A673 (cell line): ENCODE results near the gene SOX6.

Experiments
- EZH2 ChIP-seq: fragments of 200-600 bp; sonication (generic); IDR thresholded peaks from 2 replicates; pipeline ENCODE4 v1.6.1; 2017; ENCODE audit warnings: borderline replicate concordance, low read depth, mild to moderate bottlenecking, mixed read lengths, antibody characterized with exemption, low read length; ENCODE audit not compliant: poor library complexity, severe bottlenecking
- TF ChIP-seq, protein P1 (sequence below): fragments of 300-800, 200-600 bp; sonication (generic); conservative IDR thresholded peaks from 2 replicates; pipeline ENCODE4 v1.5.1; 2017; ENCODE audit warnings: low read depth, mild to moderate bottlenecking, antibody characterized with exemption, low read length, moderate library complexity, mixed read lengths

DNA sequence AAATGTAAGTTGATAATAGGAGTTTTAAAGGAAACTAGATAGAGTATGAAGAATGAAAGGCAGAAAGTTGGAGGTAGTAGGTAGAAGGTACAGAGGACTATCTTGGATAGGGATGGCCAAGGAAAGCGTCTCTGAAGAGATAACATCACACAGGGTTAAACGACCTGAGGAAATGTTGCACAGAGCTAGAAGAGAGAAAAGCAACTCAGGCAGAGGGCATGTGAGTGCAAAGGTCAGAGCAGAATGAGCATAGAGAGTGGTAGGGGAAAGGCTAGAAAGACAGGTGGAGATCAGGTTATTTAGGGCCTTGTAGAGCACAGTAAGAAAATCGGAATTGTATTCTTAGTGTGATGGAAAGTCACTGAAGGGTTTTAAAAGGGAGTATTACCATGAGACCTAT is 232.0 kb downstream of the SOX6 start:
- TF ChIP-seq, protein P1, sequence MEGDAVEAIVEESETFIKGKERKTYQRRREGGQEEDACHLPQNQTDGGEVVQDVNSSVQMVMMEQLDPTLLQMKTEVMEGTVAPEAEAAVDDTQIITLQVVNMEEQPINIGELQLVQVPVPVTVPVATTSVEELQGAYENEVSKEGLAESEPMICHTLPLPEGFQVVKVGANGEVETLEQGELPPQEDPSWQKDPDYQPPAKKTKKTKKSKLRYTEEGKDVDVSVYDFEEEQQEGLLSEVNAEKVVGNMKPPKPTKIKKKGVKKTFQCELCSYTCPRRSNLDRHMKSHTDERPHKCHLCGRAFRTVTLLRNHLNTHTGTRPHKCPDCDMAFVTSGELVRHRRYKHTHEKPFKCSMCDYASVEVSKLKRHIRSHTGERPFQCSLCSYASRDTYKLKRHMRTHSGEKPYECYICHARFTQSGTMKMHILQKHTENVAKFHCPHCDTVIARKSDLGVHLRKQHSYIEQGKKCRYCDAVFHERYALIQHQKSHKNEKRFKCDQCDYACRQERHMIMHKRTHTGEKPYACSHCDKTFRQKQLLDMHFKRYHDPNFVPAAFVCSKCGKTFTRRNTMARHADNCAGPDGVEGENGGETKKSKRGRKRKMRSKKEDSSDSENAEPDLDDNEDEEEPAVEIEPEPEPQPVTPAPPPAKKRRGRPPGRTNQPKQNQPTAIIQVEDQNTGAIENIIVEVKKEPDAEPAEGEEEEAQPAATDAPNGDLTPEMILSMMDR = no peak
- TF ChIP-seq EZH2 = no peak
